PFSK-1 (cell line): ENCODE data around the gene KRT16.

Experiments used
- FOXP2 ChIP-seq: optimal IDR thresholded peaks from 2 replicates; pipeline ENCODE3; 2011; ENCODE audit warnings: borderline replicate concordance, control low read depth, inconsistent platforms; ENCODE audit not compliant: insufficient read depth; ENCODE audit errors: extremely low read length, extremely low read depth
- POLR2AphosphoS5 ChIP-seq: IDR thresholded peaks from 2 replicates; pipeline ENCODE4 v1.6.1; 2012; ENCODE audit warnings: low read depth, mild to moderate bottlenecking, control low read depth, low read length, moderate library complexity
- REST ChIP-seq, 2 experiments: IDR thresholded peaks; 2 replicates each; pipeline versions ENCODE4 v1.6.1 to v1.8.0; 2011 to 2012; ENCODE audit warnings: low read depth in 2 of 2, low read length in 2 of 2, control low read depth in 1 of 2, inconsistent platforms in 1 of 2, mild to moderate bottlenecking in 1 of 2, moderate library complexity in 1 of 2; ENCODE audit not compliant: insufficient read depth in 1 of 2
- SIN3A ChIP-seq: IDR thresholded peaks from 2 replicates; pipeline ENCODE4 v1.6.1; 2012; ENCODE audit warnings: mild to moderate bottlenecking, low read length, moderate library complexity, borderline replicate concordance; ENCODE audit not compliant: insufficient read depth
- TAF1 ChIP-seq: IDR thresholded peaks from 2 replicates; pipeline ENCODE4 v1.6.1; 2012; ENCODE audit warnings: low read length, control low read depth, borderline replicate concordance; ENCODE audit not compliant: insufficient read depth

- no peak for TF ChIP-seq POLR2AphosphoS5
- no peak for TF ChIP-seq TAF1
- no peak for TF ChIP-seq SIN3A
- TF ChIP-seq REST (IDR thresholded peaks at IDR 0.05; ENCODE audit: insufficient read depth in 1 of 2, low read depth in 2 of 2, low read length in 2 of 2): no peak
- no peak for TF ChIP-seq FOXP2
These were observed 22.1 kb upstream of the KRT16 start for GRCh38 chr17:41634639-41635038.
